PC-3 (cell line): ENCODE measurements around the gene NXF3.

ENCODE experiments used
- EZH2 ChIP-seq: fragments of 300-600 bp; sonication (generic); IDR thresholded peaks from one replicate; pipeline ENCODE4 v1.6.1; 2017; ENCODE audit warnings: antibody characterized with exemption, mild to moderate bottlenecking, low read length; ENCODE audit not compliant: unreplicated experiment
- EZH2phosphoT487 ChIP-seq: fragments of 300-600 bp; sonication (generic); IDR thresholded peaks from 2 replicates; pipeline ENCODE4 v1.6.1; 2018; ENCODE audit warnings: mild to moderate bottlenecking, antibody characterized with exemption, low read length, borderline replicate concordance
- TF ChIP-seq, protein P1 (sequence below): fragments of 300-600 bp; sonication (generic); conservative IDR thresholded peaks from 2 replicates; pipeline ENCODE4 v1.5.1; 2017; ENCODE audit warnings: antibody characterized with exemption, low read depth, mild to moderate bottlenecking, low read length

DNA sequence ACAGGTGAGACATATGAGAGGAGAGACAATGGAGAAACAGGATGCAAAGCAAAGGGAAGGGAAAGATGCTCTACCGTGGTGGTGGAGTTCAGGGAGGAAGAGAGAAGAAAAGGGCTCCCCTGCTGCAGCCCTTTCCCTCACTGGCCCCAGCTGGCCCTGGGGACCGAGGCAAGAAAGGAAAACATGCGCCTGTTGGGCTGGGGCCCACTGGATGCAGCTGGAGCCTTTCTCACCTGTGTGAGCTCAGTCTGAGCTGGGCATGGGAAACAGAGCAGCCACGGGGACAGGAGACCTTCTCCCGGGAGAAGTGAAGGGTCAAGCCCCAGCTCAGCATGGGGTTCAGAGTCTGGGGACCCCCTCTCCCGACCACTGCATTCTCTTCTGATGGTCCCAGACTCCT lies 11.9 kb downstream of the NXF3 start:
- TF ChIP-seq EZH2 (no peak), EZH2phosphoT487 (no peak)
- TF ChIP-seq, protein P1, sequence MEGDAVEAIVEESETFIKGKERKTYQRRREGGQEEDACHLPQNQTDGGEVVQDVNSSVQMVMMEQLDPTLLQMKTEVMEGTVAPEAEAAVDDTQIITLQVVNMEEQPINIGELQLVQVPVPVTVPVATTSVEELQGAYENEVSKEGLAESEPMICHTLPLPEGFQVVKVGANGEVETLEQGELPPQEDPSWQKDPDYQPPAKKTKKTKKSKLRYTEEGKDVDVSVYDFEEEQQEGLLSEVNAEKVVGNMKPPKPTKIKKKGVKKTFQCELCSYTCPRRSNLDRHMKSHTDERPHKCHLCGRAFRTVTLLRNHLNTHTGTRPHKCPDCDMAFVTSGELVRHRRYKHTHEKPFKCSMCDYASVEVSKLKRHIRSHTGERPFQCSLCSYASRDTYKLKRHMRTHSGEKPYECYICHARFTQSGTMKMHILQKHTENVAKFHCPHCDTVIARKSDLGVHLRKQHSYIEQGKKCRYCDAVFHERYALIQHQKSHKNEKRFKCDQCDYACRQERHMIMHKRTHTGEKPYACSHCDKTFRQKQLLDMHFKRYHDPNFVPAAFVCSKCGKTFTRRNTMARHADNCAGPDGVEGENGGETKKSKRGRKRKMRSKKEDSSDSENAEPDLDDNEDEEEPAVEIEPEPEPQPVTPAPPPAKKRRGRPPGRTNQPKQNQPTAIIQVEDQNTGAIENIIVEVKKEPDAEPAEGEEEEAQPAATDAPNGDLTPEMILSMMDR, result no peak
